ENCODE results near the gene CPT1C. TPM values are rescaled to one million over a fixed set of nuclear protein-coding genes. Genes with fewer than 3 reads are reported as not detected.

Gene CPT1C
- total and polyA plus RNA-seq, 4 donors = 0.37 to 0.75 (median 0.59) TPM

DNA sequence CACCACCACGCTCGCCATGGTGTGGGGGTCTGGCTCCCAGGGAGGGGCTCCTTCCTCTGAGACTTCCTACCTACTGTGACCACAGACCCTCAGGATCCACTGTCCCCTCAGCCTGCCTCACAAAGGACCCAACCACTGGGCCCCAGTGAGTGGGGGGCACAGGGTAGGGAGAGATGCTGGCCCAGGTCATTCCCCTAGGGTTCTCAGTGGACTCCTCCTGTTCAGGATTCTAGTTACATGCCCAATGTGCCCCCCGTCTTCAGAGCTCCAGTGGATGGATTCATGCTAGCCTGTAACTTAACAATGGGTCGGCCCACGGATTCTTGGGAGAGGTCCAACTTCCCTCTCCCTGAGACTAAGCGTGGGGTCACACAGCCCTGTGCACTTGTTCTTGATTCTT lies 72.3 kb downstream of the CPT1C start, which contains the start of gene TSKS:
TSKS (minus strand) TSS at position 77 of the 400 bp plus-strand sequence; CDS start at position 18, 59 bp downstream.
- no peak within 1 kb of the TSS for H3K27ac ChIP-seq (ENCODE audit: low read depth in 1 of 2, low read length in 2 of 2)
- no peak for TF ChIP-seq HNF4G (IDR thresholded peaks at IDR 0.05)
- TF ChIP-seq, protein P1, sequence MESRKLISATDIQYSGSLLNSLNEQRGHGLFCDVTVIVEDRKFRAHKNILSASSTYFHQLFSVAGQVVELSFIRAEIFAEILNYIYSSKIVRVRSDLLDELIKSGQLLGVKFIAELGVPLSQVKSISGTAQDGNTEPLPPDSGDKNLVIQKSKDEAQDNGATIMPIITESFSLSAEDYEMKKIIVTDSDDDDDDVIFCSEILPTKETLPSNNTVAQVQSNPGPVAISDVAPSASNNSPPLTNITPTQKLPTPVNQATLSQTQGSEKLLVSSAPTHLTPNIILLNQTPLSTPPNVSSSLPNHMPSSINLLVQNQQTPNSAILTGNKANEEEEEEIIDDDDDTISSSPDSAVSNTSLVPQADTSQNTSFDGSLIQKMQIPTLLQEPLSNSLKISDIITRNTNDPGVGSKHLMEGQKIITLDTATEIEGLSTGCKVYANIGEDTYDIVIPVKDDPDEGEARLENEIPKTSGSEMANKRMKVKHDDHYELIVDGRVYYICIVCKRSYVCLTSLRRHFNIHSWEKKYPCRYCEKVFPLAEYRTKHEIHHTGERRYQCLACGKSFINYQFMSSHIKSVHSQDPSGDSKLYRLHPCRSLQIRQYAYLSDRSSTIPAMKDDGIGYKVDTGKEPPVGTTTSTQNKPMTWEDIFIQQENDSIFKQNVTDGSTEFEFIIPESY (IDR thresholded peaks at IDR 0.05) = no peak
- TF ChIP-seq TAF1 (conservative IDR thresholded peaks at IDR 0.05) = no peak
- no peak for TF ChIP-seq EGR1 (IDR thresholded peaks at IDR 0.05; ENCODE audit: low read depth in 2 of 2)
- TF ChIP-seq NR2F2 (IDR thresholded peaks at IDR 0.05) = no peak
- TF ChIP-seq, protein P2, sequence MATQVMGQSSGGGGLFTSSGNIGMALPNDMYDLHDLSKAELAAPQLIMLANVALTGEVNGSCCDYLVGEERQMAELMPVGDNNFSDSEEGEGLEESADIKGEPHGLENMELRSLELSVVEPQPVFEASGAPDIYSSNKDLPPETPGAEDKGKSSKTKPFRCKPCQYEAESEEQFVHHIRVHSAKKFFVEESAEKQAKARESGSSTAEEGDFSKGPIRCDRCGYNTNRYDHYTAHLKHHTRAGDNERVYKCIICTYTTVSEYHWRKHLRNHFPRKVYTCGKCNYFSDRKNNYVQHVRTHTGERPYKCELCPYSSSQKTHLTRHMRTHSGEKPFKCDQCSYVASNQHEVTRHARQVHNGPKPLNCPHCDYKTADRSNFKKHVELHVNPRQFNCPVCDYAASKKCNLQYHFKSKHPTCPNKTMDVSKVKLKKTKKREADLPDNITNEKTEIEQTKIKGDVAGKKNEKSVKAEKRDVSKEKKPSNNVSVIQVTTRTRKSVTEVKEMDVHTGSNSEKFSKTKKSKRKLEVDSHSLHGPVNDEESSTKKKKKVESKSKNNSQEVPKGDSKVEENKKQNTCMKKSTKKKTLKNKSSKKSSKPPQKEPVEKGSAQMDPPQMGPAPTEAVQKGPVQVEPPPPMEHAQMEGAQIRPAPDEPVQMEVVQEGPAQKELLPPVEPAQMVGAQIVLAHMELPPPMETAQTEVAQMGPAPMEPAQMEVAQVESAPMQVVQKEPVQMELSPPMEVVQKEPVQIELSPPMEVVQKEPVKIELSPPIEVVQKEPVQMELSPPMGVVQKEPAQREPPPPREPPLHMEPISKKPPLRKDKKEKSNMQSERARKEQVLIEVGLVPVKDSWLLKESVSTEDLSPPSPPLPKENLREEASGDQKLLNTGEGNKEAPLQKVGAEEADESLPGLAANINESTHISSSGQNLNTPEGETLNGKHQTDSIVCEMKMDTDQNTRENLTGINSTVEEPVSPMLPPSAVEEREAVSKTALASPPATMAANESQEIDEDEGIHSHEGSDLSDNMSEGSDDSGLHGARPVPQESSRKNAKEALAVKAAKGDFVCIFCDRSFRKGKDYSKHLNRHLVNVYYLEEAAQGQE (IDR thresholded peaks at IDR 0.05) = no peak
- no peak for TF ChIP-seq RAD21 (IDR thresholded peaks at IDR 0.05)
- TF ChIP-seq SP1 (IDR thresholded peaks at IDR 0.05) = no peak
- no peak for TF ChIP-seq ATF3 (IDR thresholded peaks at IDR 0.05)
- no peak for TF ChIP-seq FOXA1 (IDR thresholded peaks at IDR 0.05)
- no peak for TF ChIP-seq CTCF (IDR thresholded peaks at IDR 0.05; ENCODE audit: low read depth, low read length, missing input control)
- TF ChIP-seq RXRA (IDR thresholded peaks at IDR 0.05) = no peak
- no peak for TF ChIP-seq GABPA (IDR thresholded peaks at IDR 0.05 in 1 of 2, conservative IDR thresholded peaks at IDR 0.05 in 1 of 2)
- TF ChIP-seq JUND (IDR thresholded peaks at IDR 0.05) = no peak
- TF ChIP-seq MAX (IDR thresholded peaks at IDR 0.05) = no peak
- no peak for TF ChIP-seq HNF4A (conservative IDR thresholded peaks at IDR 0.05)
- no peak for TF ChIP-seq FOXA2 (IDR thresholded peaks at IDR 0.05)
- no peak within 1 kb of the TSS for H3K9ac ChIP-seq (ENCODE audit: low read depth in 1 of 2, low read length in 2 of 2)
- 87% methylated on average over 6 of the region's 6 CpGs for WGBS
- peaks cover 2 to 19% (median 12%) of the 10 kb centered on the region in 4 donors for H3K4me1 ChIP-seq (ENCODE audit: control insufficient read depth in 4 of 4, insufficient read depth in 4 of 4, low read length in 3 of 4)
- no peak for DNase-seq (ENCODE audit: low spot score)
- no peaks in the 10 kb centered on the region for H3K27me3 ChIP-seq (ENCODE audit: control insufficient read depth in 4 of 4, insufficient read depth in 4 of 4, low read length in 3 of 4)
- H3K4me3 ChIP-seq (ENCODE audit: low read depth in 1 of 3, low read length in 3 of 3) = no peak within 1 kb of the TSS
- H3K9me3 ChIP-seq (ENCODE audit: control insufficient read depth in 4 of 4, low read length in 3 of 4) = no peaks in the 10 kb centered on the region
- H3K36me3 ChIP-seq (ENCODE audit: control insufficient read depth in 4 of 4, insufficient read depth in 3 of 4, low read depth in 1 of 4, low read length in 3 of 4) = no peaks in the 10 kb centered on the region

Small RNAs within 50 kb of the gene (small RNA-seq; reads per million reads assigned to genes)
- gene MIR5088 = not detected

Other genes with a start within 250 kb of the CPT1C start
- under 1 TPM in 1 of 2 donors, not detected in 1; 0.08 TPM for gene SLC17A7, start 249.6 kb upstream of the CPT1C start, total RNA-seq
- gene SLC17A7, start 249.6 kb upstream of the CPT1C start, polyA plus RNA-seq = under 1 TPM in 1 of 2 donors, not detected in 1; 0.06 TPM
- 10 to 100 TPM; 48.6 to 59.4 TPM for gene PIH1D1, start 239.3 kb upstream of the CPT1C start, total RNA-seq
- gene PIH1D1, start 239.3 kb upstream of the CPT1C start, polyA plus RNA-seq = 10 to 100 TPM; 41.4 to 45.8 TPM
- 10 to 100 TPM; 21.3 to 35.8 TPM for gene ALDH16A1, start 237.9 kb upstream of the CPT1C start, total RNA-seq
- 10 to 100 TPM in 1 of 2 donors, 1 to 10 TPM in 1; 5.2 to 21.8 TPM for gene ALDH16A1, start 237.9 kb upstream of the CPT1C start, polyA plus RNA-seq
- gene FLT3LG, start 216.9 kb upstream of the CPT1C start, total RNA-seq = 1 to 10 TPM in 1 of 2 donors, under 1 TPM in 1; 0.65 to 1.8 TPM
- gene FLT3LG, start 216.9 kb upstream of the CPT1C start, polyA plus RNA-seq = 1 to 10 TPM; 2.5 to 4.3 TPM
- gene RPL13A, start 203.5 kb upstream of the CPT1C start, total RNA-seq = 1,000 to 10,000 TPM in 1 of 2 donors, 100 to 1,000 TPM in 1; 444 to 1,553 TPM
- gene RPL13A, start 203.5 kb upstream of the CPT1C start, polyA plus RNA-seq = 1,000 to 10,000 TPM in 1 of 2 donors, 100 to 1,000 TPM in 1; 472 to 1,021 TPM
- 1,000 to 10,000 TPM in 1 of 2 donors, 100 to 1,000 TPM in 1; 985 to 1,212 TPM for gene RPS11, start 194.7 kb upstream of the CPT1C start, total RNA-seq
- 1,000 to 10,000 TPM in 1 of 2 donors, 100 to 1,000 TPM in 1; 514 to 1,329 TPM for gene RPS11, start 194.7 kb upstream of the CPT1C start, polyA plus RNA-seq
- 100 to 1,000 TPM; 123 to 146 TPM for gene FCGRT, start 178.5 kb upstream of the CPT1C start, total RNA-seq
- 100 to 1,000 TPM; 237 TPM for gene FCGRT, start 178.5 kb upstream of the CPT1C start, polyA plus RNA-seq
- 1 to 10 TPM; 4.9 to 9.8 TPM for gene RCN3, start 163.1 kb upstream of the CPT1C start, total RNA-seq
- 1 to 10 TPM; 5.8 to 8.2 TPM for gene RCN3, start 163.1 kb upstream of the CPT1C start, polyA plus RNA-seq
- 10 to 100 TPM; 19.3 to 33.3 TPM for gene NOSIP, start 110.6 kb upstream of the CPT1C start, total RNA-seq
- 10 to 100 TPM; 27.7 to 45.2 TPM for gene NOSIP, start 110.6 kb upstream of the CPT1C start, polyA plus RNA-seq
- gene PRRG2, start 109.8 kb upstream of the CPT1C start, total RNA-seq = 1 to 10 TPM; 1.1 to 1.4 TPM
- 1 to 10 TPM; 2.8 TPM for gene PRRG2, start 109.8 kb upstream of the CPT1C start, polyA plus RNA-seq
- 1 to 10 TPM; 2.8 TPM for gene PRR12, start 99.9 kb upstream of the CPT1C start, total RNA-seq
- 1 to 10 TPM in 1 of 2 donors, under 1 TPM in 1; 0.86 to 3.5 TPM for gene PRR12, start 99.9 kb upstream of the CPT1C start, polyA plus RNA-seq
- 1 to 10 TPM; 4.1 to 5.7 TPM for gene RRAS, start 51.0 kb upstream of the CPT1C start, total RNA-seq
- gene RRAS, start 51.0 kb upstream of the CPT1C start, polyA plus RNA-seq = 10 to 100 TPM; 16.5 to 18.5 TPM
- gene SCAF1, start 48.9 kb upstream of the CPT1C start, total RNA-seq = 10 to 100 TPM in 1 of 2 donors, 1 to 10 TPM in 1; 9.2 to 10.6 TPM
- gene SCAF1, start 48.9 kb upstream of the CPT1C start, polyA plus RNA-seq = 10 to 100 TPM in 1 of 2 donors, 1 to 10 TPM in 1; 4.6 to 17.6 TPM
- 10 to 100 TPM; 24.4 to 31.7 TPM for gene IRF3, start 25.3 kb upstream of the CPT1C start, total RNA-seq
- gene IRF3, start 25.3 kb upstream of the CPT1C start, polyA plus RNA-seq = 10 to 100 TPM; 18.2 to 33.6 TPM
- 1 to 10 TPM; 1.6 to 6.3 TPM for gene BCL2L12, start 25.2 kb upstream of the CPT1C start, total RNA-seq
- 10 to 100 TPM in 1 of 2 donors, 1 to 10 TPM in 1; 7.2 to 15.7 TPM for gene BCL2L12, start 25.2 kb upstream of the CPT1C start, polyA plus RNA-seq
- gene PRMT1, start 13.8 kb upstream of the CPT1C start, total RNA-seq = 10 to 100 TPM; 61.6 to 67.2 TPM
- 10 to 100 TPM; 35.1 to 46.0 TPM for gene PRMT1, start 13.8 kb upstream of the CPT1C start, polyA plus RNA-seq
- gene ADM5, start 1.5 kb upstream of the CPT1C start, total RNA-seq = under 1 TPM; 0.28 to 0.84 TPM
- gene ADM5, start 1.5 kb upstream of the CPT1C start, polyA plus RNA-seq = under 1 TPM; 0.11 to 0.23 TPM
- under 1 TPM; 0.08 to 0.61 TPM for gene TSKS, start 72.2 kb downstream of the CPT1C start, total RNA-seq
- under 1 TPM in 1 of 2 donors, not detected in 1; 0.07 TPM for gene TSKS, start 72.2 kb downstream of the CPT1C start, polyA plus RNA-seq
- gene AP2A1, start 75.9 kb downstream of the CPT1C start, total RNA-seq = 100 to 1,000 TPM in 1 of 2 donors, 10 to 100 TPM in 1; 58.0 to 123 TPM
- gene AP2A1, start 75.9 kb downstream of the CPT1C start, polyA plus RNA-seq = 10 to 100 TPM; 20.1 to 57.0 TPM
- 10 to 100 TPM in 1 of 2 donors, 1 to 10 TPM in 1; 3.8 to 12.5 TPM for gene FUZ, start 122.2 kb downstream of the CPT1C start, total RNA-seq
- gene FUZ, start 122.2 kb downstream of the CPT1C start, polyA plus RNA-seq = 1 to 10 TPM; 6.4 to 7.6 TPM
- 10 to 100 TPM in 1 of 2 donors, 1 to 10 TPM in 1; 7.6 to 24.1 TPM for gene MED25, start 127.2 kb downstream of the CPT1C start, total RNA-seq
- 10 to 100 TPM in 1 of 2 donors, 1 to 10 TPM in 1; 4.7 to 11.5 TPM for gene MED25, start 127.2 kb downstream of the CPT1C start, polyA plus RNA-seq
- 10 to 100 TPM; 38.0 to 40.7 TPM for gene PTOV1, start 160.0 kb downstream of the CPT1C start, total RNA-seq
- 10 to 100 TPM; 41.9 to 52.3 TPM for gene PTOV1, start 160.0 kb downstream of the CPT1C start, polyA plus RNA-seq
- gene PNKP, start 176.5 kb downstream of the CPT1C start, total RNA-seq = 10 to 100 TPM; 17.3 to 30.9 TPM
- 10 to 100 TPM; 18.5 to 21.1 TPM for gene PNKP, start 176.5 kb downstream of the CPT1C start, polyA plus RNA-seq
- 10 to 100 TPM in 1 of 2 donors, 1 to 10 TPM in 1; 6.8 to 10.3 TPM for gene AKT1S1, start 186.2 kb downstream of the CPT1C start, total RNA-seq
- gene AKT1S1, start 186.2 kb downstream of the CPT1C start, polyA plus RNA-seq = 10 to 100 TPM; 15.4 to 43.9 TPM
- gene TBC1D17, start 186.6 kb downstream of the CPT1C start, total RNA-seq = 10 to 100 TPM; 11.3 to 14.9 TPM
- gene TBC1D17, start 186.6 kb downstream of the CPT1C start, polyA plus RNA-seq = 10 to 100 TPM; 19.5 to 27.9 TPM
- under 1 TPM; 0.08 to 0.75 TPM for gene IL4I1, start 205.8 kb downstream of the CPT1C start, total RNA-seq
- gene IL4I1, start 205.8 kb downstream of the CPT1C start, polyA plus RNA-seq = under 1 TPM; 0.17 to 0.30 TPM
- 100 to 1,000 TPM in 1 of 2 donors, 10 to 100 TPM in 1; 42.3 to 143 TPM for gene ATF5, start 238.1 kb downstream of the CPT1C start, total RNA-seq
- gene ATF5, start 238.1 kb downstream of the CPT1C start, polyA plus RNA-seq = 1,000 to 10,000 TPM in 1 of 2 donors, 100 to 1,000 TPM in 1; 550 to 2,086 TPM
- gene NUP62, start 238.4 kb downstream of the CPT1C start, total RNA-seq = 10 to 100 TPM; 14.2 to 19.8 TPM
- gene NUP62, start 238.4 kb downstream of the CPT1C start, polyA plus RNA-seq = 10 to 100 TPM; 16.7 to 19.6 TPM

Data from liver (tissue), 10 donors.